RWPE2 (cell line): ENCODE data around the gene ERFE.

ENCODE experiments used
- ATAC-seq: fragments of 200-7000 bp; cut with Tn5 transposase; 3 replicates; pipeline ENCODE4 v1.9.1; 2021; ENCODE audit warnings: low read depth
- DNase-seq: peaks from one replicate; pipeline ENCODE4 v3.0.0-alpha.2; 2020; ENCODE audit warnings: low spot score
- H3K27ac ChIP-seq: fragments of 450-650 bp; 2 replicates; pipeline ENCODE4 v1.5.1; 2017; ENCODE audit warnings: mild to moderate bottlenecking; ENCODE audit not compliant: poor library complexity, severe bottlenecking
- H3K27me3 ChIP-seq: fragments of 250-450 bp; sonication (Bioruptor Pico); 2 replicates; pipeline ENCODE4 v1.5.1; 2021; ENCODE audit warnings: mild to moderate bottlenecking, moderate library complexity; ENCODE audit not compliant: insufficient read depth, poor library complexity, severe bottlenecking
- H3K36me3 ChIP-seq: fragments of 250-450 bp; sonication (Bioruptor Pico); 2 replicates; pipeline ENCODE4 v1.5.1; 2020; ENCODE audit warnings: low read depth, mild to moderate bottlenecking, moderate library complexity
- H3K4me1 ChIP-seq: fragments of 250-450 bp; sonication (Bioruptor Pico); 2 replicates; pipeline ENCODE4 v1.5.1; 2021; ENCODE audit warnings: mild to moderate bottlenecking, moderate library complexity; ENCODE audit not compliant: insufficient read depth, poor library complexity, severe bottlenecking
- H3K4me3 ChIP-seq: fragments of 250-450 bp; sonication (Bioruptor Pico); 2 replicates; pipeline ENCODE4 v1.5.1; 2021; ENCODE audit warnings: mild to moderate bottlenecking, moderate library complexity; ENCODE audit not compliant: severe bottlenecking
- H3K9me3 ChIP-seq: fragments of 250-450 bp; sonication (Bioruptor Pico); 2 replicates; pipeline ENCODE4 v1.5.1; 2021; ENCODE audit warnings: mild to moderate bottlenecking, moderate library complexity; ENCODE audit not compliant: severe bottlenecking
- CTCF ChIP-seq: fragments of 450-650 bp; IDR thresholded peaks from one replicate; pipeline ENCODE4 v1.5.1; 2017; ENCODE audit warnings: mild to moderate bottlenecking, moderate library complexity; ENCODE audit not compliant: poor library complexity, severe bottlenecking

Gene ERFE

GRCh38 chr2:238182362-238182761, 23.6 kb downstream of the ERFE start:
- Histone ChIP-seq H3K4me1 (no peaks in the 10 kb centered on the region), H3K36me3 (peaks cover 95% of the 10 kb centered on the region), H3K4me3 (no peak overlapping the region), H3K9me3 (no peaks in the 10 kb centered on the region), H3K27me3 (no peaks in the 10 kb centered on the region), H3K27ac (no peak overlapping the region)
- TF ChIP-seq CTCF = no peak
- ATAC-seq (no peak), DNase-seq (no peak)

GRCh38 chr2:238183821-238184220, 25.1 kb downstream of the ERFE start:
- peaks cover 95% of the 10 kb centered on the region for H3K36me3 ChIP-seq
- no peak overlapping the region for H3K27ac ChIP-seq
- TF ChIP-seq CTCF = no peak
- no peaks in the 10 kb centered on the region for H3K27me3 ChIP-seq
- H3K4me3 ChIP-seq = no peak overlapping the region
- H3K4me1 ChIP-seq = no peaks in the 10 kb centered on the region
- no peaks in the 10 kb centered on the region for H3K9me3 ChIP-seq
- ATAC-seq (no peak), DNase-seq (no peak)

- DNase-seq = no peak
- Histone ChIP-seq H3K4me1 (no peaks in the 10 kb centered on the region), H3K9me3 (no peaks in the 10 kb centered on the region), H3K27me3 (no peaks in the 10 kb centered on the region), H3K27ac (no peak overlapping the region), H3K36me3 (peaks cover 92% of the 10 kb centered on the region), H3K4me3 (no peak overlapping the region)
- TF ChIP-seq CTCF = no peak
- no peak for ATAC-seq
Observed at GRCh38 chr2:238187618-238188548, 29.1 kb downstream of the ERFE start.

GRCh38 chr2:238190445-238190844, 31.7 kb downstream of the ERFE start:
- no peaks in the 10 kb centered on the region for H3K4me1 ChIP-seq
- no peaks in the 10 kb centered on the region for H3K27me3 ChIP-seq
- no peaks in the 10 kb centered on the region for H3K9me3 ChIP-seq
- no peak for ATAC-seq
- DNase-seq = no peak
- H3K4me3 ChIP-seq = no peak overlapping the region
- H3K36me3 ChIP-seq = peaks cover 92% of the 10 kb centered on the region
- no peak for TF ChIP-seq CTCF
- H3K27ac ChIP-seq = no peak overlapping the region
